Retina (tissue), 1 donor: Measurements from ENCODE around the gene PRICKLE2.
"Not testable (repeated sequence)": the region's sequence is repeated elsewhere in the genome, so short reads cannot be mapped to it uniquely, and the experiment has no call there.

ENCODE experiments used
- DNase-seq: peaks from one replicate; pipeline ENCODE4 v3.0.0-alpha.2; 2016

The PRICKLE2 gene

GRCh38 chr3:64093825-64094712, 131.2 kb downstream of the PRICKLE2 start:
- DNase-seq = no peak

GRCh38 chr3:64093211-64093610, 132.1 kb downstream of the PRICKLE2 start:
- DNase-seq = no peak

GRCh38 chr3:64091501-64091900, 133.8 kb downstream of the PRICKLE2 start:
- no peak for DNase-seq

GRCh38 chr3:64089386-64089785, 135.9 kb downstream of the PRICKLE2 start:
- not testable (repeated sequence) for DNase-seq

GRCh38 chr3:64088408-64089205, 136.7 kb downstream of the PRICKLE2 start:
- no peak for DNase-seq

GRCh38 chr3:64086479-64087252, 138.6 kb downstream of the PRICKLE2 start:
- DNase-seq = no peak

GRCh38 chr3:64084640-64085039, 140.6 kb downstream of the PRICKLE2 start:
- no peak for DNase-seq

GRCh38 chr3:64083575-64083974, 141.7 kb downstream of the PRICKLE2 start:
- DNase-seq = no peak

GRCh38 chr3:64082961-64083541, 142.2 kb downstream of the PRICKLE2 start:
- DNase-seq = no peak

GRCh38 chr3:64082411-64082810, 142.9 kb downstream of the PRICKLE2 start:
- no peak for DNase-seq

GRCh38 chr3:64081235-64081630, 144.0 kb downstream of the PRICKLE2 start:
- no peak for DNase-seq

GRCh38 chr3:64080616-64081234, 144.5 kb downstream of the PRICKLE2 start:
- DNase-seq = no peak

GRCh38 chr3:64079369-64080150, 145.7 kb downstream of the PRICKLE2 start:
- DNase-seq = no peak

GRCh38 chr3:64078966-64079365, 146.3 kb downstream of the PRICKLE2 start:
- no peak for DNase-seq

- no peak for DNase-seq
Observed at GRCh38 chr3:64074895-64075679, 150.2 kb downstream of the PRICKLE2 start.

GRCh38 chr3:64074060-64074459, 151.2 kb downstream of the PRICKLE2 start:
- DNase-seq = no peak

- DNase-seq = peak; percentile 51
Observed at GRCh38 chr3:64073158-64073761, 152.0 kb downstream of the PRICKLE2 start.

GRCh38 chr3:64072126-64072525, 153.1 kb downstream of the PRICKLE2 start:
- no peak for DNase-seq

- DNase-seq = no peak
Observed at GRCh38 chr3:64070704-64071103, 154.6 kb downstream of the PRICKLE2 start.
